SU-DHL-6 (cell line): ENCODE data around the gene MIOX.

Experiments
- H2AFZ ChIP-seq: fragments of 200-600 bp; sonication (generic); 2 replicates; pipeline ENCODE4 v1.6.1; 2014; ENCODE audit warnings: low read depth, mild to moderate bottlenecking, moderate library complexity, mixed read lengths, antibody characterized with exemption, low read length; ENCODE audit not compliant: severe bottlenecking
- H3F3A ChIP-seq: fragments of 200-600 bp; shearing (Covaris generic); 2 replicates; pipeline ENCODE4 v1.6.0; 2016; ENCODE audit warnings: antibody characterized with exemption, mild to moderate bottlenecking; ENCODE audit not compliant: insufficient read depth
- H3K27ac ChIP-seq: fragments of 200-600 bp; sonication (generic); 2 replicates; pipeline ENCODE4 v1.5.1; 2016; ENCODE audit warnings: low read depth, mild to moderate bottlenecking, low read length, moderate library complexity, mixed read lengths
- H3K27me3 ChIP-seq: fragments of 200-600 bp; sonication (generic), shearing (Covaris generic); 2 replicates; pipeline ENCODE4 v1.6.0; 2014; ENCODE audit warnings: mild to moderate bottlenecking, low read length
- H3K36me3 ChIP-seq: fragments of 200-600 bp; sonication (generic); 2 replicates; pipeline ENCODE4 v1.6.1; 2014; ENCODE audit warnings: mild to moderate bottlenecking, low read length, mixed read lengths
- H3K4me2 ChIP-seq: fragments of 300-600, 200-600 bp; shearing (Covaris generic), sonication (generic); 2 replicates; pipeline ENCODE4 v1.6.0; 2014; ENCODE audit warnings: low read length, low read depth, mild to moderate bottlenecking; ENCODE audit not compliant: poor library complexity, severe bottlenecking
- H3K4me3 ChIP-seq: fragments of 200-600 bp; sonication (generic); 2 replicates; pipeline ENCODE4 v1.5.1; 2014; ENCODE audit warnings: antibody characterized with exemption, low read length, mild to moderate bottlenecking, mixed read lengths; ENCODE audit not compliant: insufficient read depth, poor library complexity, severe bottlenecking
- H3K79me2 ChIP-seq: fragments of 200-600 bp; sonication (generic); 2 replicates; pipeline ENCODE4 v1.6.1; 2014; ENCODE audit warnings: mild to moderate bottlenecking, low read length, moderate library complexity; ENCODE audit not compliant: insufficient read depth
- H3K9ac ChIP-seq: fragments of 200-600 bp; sonication (generic); 2 replicates; pipeline ENCODE4 v1.7.0; 2014; ENCODE audit warnings: mild to moderate bottlenecking, low read length
- H3K9me2 ChIP-seq: fragments of 200-600 bp; sonication (generic); replicated peaks from 2 replicates; pipeline ENCODE4 v1.6.1; 2014; ENCODE audit warnings: low read length; ENCODE audit not compliant: insufficient read depth
- H3K9me3 ChIP-seq: fragments of 200-600 bp; sonication (generic); 2 replicates; pipeline ENCODE4 v1.6.1; 2014; ENCODE audit warnings: low read length, mixed read lengths; ENCODE audit not compliant: insufficient read depth
- H4K20me1 ChIP-seq: fragments of 200-600 bp; sonication (generic); 2 replicates; pipeline ENCODE4 v1.6.1; 2014; ENCODE audit warnings: low read depth, mild to moderate bottlenecking, antibody characterized with exemption, low read length, moderate library complexity, mixed read lengths
- CTCF ChIP-seq: fragments of 200-600 bp; sonication (generic); IDR thresholded peaks from one replicate; pipeline ENCODE4 v1.5.1; 2017; ENCODE audit warnings: antibody characterized with exemption, mild to moderate bottlenecking, low read length, moderate library complexity; ENCODE audit not compliant: insufficient read depth, poor library complexity, severe bottlenecking
- EZH2phosphoT487 ChIP-seq: fragments of 200-600 bp; sonication (generic), shearing (Covaris generic); conservative IDR thresholded peaks from 2 replicates; pipeline ENCODE4 v1.6.1; 2018; ENCODE audit warnings: mild to moderate bottlenecking, antibody characterized with exemption, low read length, moderate library complexity, mixed read lengths

The MIOX gene

GRCh38 chr22:50460938-50461337 is 25.7 kb upstream of the MIOX start:
- no peak overlapping the region for H3K4me3 ChIP-seq
- no peaks in the 10 kb centered on the region for H3K79me2 ChIP-seq
- no peaks in the 10 kb centered on the region for H3F3A ChIP-seq
- no peaks in the 10 kb centered on the region for H3K9me2 ChIP-seq
- no peaks in the 10 kb centered on the region for H3K9me3 ChIP-seq
- H3K4me2 ChIP-seq = no peak overlapping the region
- no peaks in the 10 kb centered on the region for H4K20me1 ChIP-seq
- TF ChIP-seq EZH2phosphoT487 (no peak), CTCF (no peak)
- H3K27ac ChIP-seq = no peak overlapping the region
- no peak overlapping the region for H2AFZ ChIP-seq
- H3K36me3 ChIP-seq = peaks cover 4% of the 10 kb centered on the region; the same call in 1 of the 2 replicates
- H3K27me3 ChIP-seq = no peaks in the 10 kb centered on the region
- H3K9ac ChIP-seq = no peak overlapping the region

GRCh38 chr22:50461536-50461935 is 25.1 kb upstream of the MIOX start:
- Histone ChIP-seq H4K20me1 (no peaks in the 10 kb centered on the region), H3K36me3 (peaks cover 4% of the 10 kb centered on the region; the same call in 1 of the 2 replicates)

GRCh38 chr22:50461979-50462540 is 24.6 kb upstream of the MIOX start:
- Histone ChIP-seq H3K27me3 (no peaks in the 10 kb centered on the region), H3K9ac (no peak overlapping the region), H3K4me3 (no peak overlapping the region), H3K4me2 (no peak overlapping the region), H3K27ac (no peak overlapping the region), H3F3A (no peaks in the 10 kb centered on the region), H2AFZ (no peak overlapping the region), H3K79me2 (0 out of 2 replicates have a peak, but pooled peaks cover 5% of the 10 kb centered on the region), H3K9me3 (no peaks in the 10 kb centered on the region), H3K9me2 (no peaks in the 10 kb centered on the region), H3K36me3 (peaks cover 4% of the 10 kb centered on the region; the same call in 1 of the 2 replicates), H4K20me1 (no peaks in the 10 kb centered on the region)
- no peak for TF ChIP-seq CTCF

More at GRCh38 chr22:50461536-50461935, 25.1 kb upstream of the MIOX start:
- Histone ChIP-seq H3K9me3 (no peaks in the 10 kb centered on the region), H3K27me3 (no peaks in the 10 kb centered on the region), H3K79me2 (no peaks in the 10 kb centered on the region), H3K4me2 (no peak overlapping the region), H2AFZ (no peak overlapping the region), H3F3A (no peaks in the 10 kb centered on the region), H3K4me3 (no peak overlapping the region), H3K9ac (no peak overlapping the region), H3K9me2 (no peaks in the 10 kb centered on the region), H3K27ac (no peak overlapping the region)
- TF ChIP-seq CTCF (no peak), EZH2phosphoT487 (no peak)
